ENCODE measurements around the gene HELZ2.

GRCh38 chr20:63548542-63548941, 25.5 kb downstream of the HELZ2 start:
- no peak for TF ChIP-seq CTCF (IDR thresholded peaks at IDR 0.05)
- no peak for TF ChIP-seq POLR2A (IDR thresholded peaks at IDR 0.05)
